MM.1S (cell line): ENCODE data around the gene KYAT1.

Source experiments
- EZH2 ChIP-seq: fragments of 300-600 bp; sonication (generic); optimal IDR thresholded peaks from 2 replicates; pipeline ENCODE3; 2017; ENCODE audit warnings: low read depth, mild to moderate bottlenecking, antibody characterized with exemption, low read length, mixed read lengths
- EZH2phosphoT487 ChIP-seq: fragments of 300-600 bp; sonication (generic); IDR thresholded peaks from 2 replicates; pipeline ENCODE4 v1.6.1; 2018; ENCODE audit warnings: antibody characterized with exemption, low read length
- TF ChIP-seq, protein P1 (sequence below): fragments of 300-600 bp; sonication (generic); IDR thresholded peaks from 2 replicates; pipeline ENCODE4 v1.5.1; 2016; ENCODE audit warnings: antibody characterized with exemption, low read length, mixed read lengths

GRCh38 chr9:128901379-128901778 lies 19.6 kb upstream of the KYAT1 start:
- TF ChIP-seq, protein P1, sequence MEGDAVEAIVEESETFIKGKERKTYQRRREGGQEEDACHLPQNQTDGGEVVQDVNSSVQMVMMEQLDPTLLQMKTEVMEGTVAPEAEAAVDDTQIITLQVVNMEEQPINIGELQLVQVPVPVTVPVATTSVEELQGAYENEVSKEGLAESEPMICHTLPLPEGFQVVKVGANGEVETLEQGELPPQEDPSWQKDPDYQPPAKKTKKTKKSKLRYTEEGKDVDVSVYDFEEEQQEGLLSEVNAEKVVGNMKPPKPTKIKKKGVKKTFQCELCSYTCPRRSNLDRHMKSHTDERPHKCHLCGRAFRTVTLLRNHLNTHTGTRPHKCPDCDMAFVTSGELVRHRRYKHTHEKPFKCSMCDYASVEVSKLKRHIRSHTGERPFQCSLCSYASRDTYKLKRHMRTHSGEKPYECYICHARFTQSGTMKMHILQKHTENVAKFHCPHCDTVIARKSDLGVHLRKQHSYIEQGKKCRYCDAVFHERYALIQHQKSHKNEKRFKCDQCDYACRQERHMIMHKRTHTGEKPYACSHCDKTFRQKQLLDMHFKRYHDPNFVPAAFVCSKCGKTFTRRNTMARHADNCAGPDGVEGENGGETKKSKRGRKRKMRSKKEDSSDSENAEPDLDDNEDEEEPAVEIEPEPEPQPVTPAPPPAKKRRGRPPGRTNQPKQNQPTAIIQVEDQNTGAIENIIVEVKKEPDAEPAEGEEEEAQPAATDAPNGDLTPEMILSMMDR = no peak
- no peak for TF ChIP-seq EZH2phosphoT487
- TF ChIP-seq EZH2 = no peak
